Subcutaneous adipose tissue (tissue), 4 donors: Measurements from ENCODE around the gene AGAP1. TPM values are rescaled to one million over a fixed set of nuclear protein-coding genes. Genes with fewer than 3 reads are reported as not detected.

Experiments used
- CTCF ChIP-seq: fragments of 450-650 bp; IDR thresholded peaks from one replicate; pipeline ENCODE4 v1.5.1; 2016; ENCODE audit warnings: low read depth, mild to moderate bottlenecking, control low read depth, antibody characterized with exemption, moderate library complexity
- total RNA-seq, 4 donors: library from RNA; depleted of rRNA; stranded (reverse); fragments of >200 nt; gene quantifications; one replicate each; pipeline ENCODE4 v1.1.0, GENCODE V29; 2016

Gene AGAP1
- total RNA-seq, 4 donors from 2014 or later, result 13.6 to 26.3 (median 23.6) TPM

- no peak for TF ChIP-seq CTCF
Measured at GRCh38 chr2:235555371-235555770, 61.5 kb downstream of the AGAP1 start.

GRCh38 chr2:235556086-235556485 lies 62.2 kb downstream of the AGAP1 start:
- no peak for TF ChIP-seq CTCF

- no peak for TF ChIP-seq CTCF
Measured at GRCh38 chr2:235556901-235557300, 63.1 kb downstream of the AGAP1 start.

GRCh38 chr2:235557903-235558302 lies 64.1 kb downstream of the AGAP1 start:
- TF ChIP-seq CTCF, result no peak

GRCh38 chr2:235558572-235558971 lies 64.7 kb downstream of the AGAP1 start:
- TF ChIP-seq CTCF, result no peak

- TF ChIP-seq CTCF, result no peak
Measured at GRCh38 chr2:235560345-235560744, 66.5 kb downstream of the AGAP1 start.

- no peak for TF ChIP-seq CTCF
Measured at GRCh38 chr2:235561450-235561849, 67.6 kb downstream of the AGAP1 start.
